Upper lobe of left lung (tissue), 6 donors: ENCODE results near the gene FRK. TPM values are rescaled to one million over a fixed set of nuclear protein-coding genes. Genes with fewer than 3 reads are reported as not detected.

Experiments
- ATAC-seq, 2 donors: fragments of 200-7000 bp; cut with Tn5 transposase; one replicate each; pipeline ENCODE4 v1.9.1; 2022; ENCODE audit warnings: mild to moderate bottlenecking in 2 of 2, moderate library complexity in 2 of 2; ENCODE audit not compliant: low FRiP score in 2 of 2
- DNase-seq, 2 donors: peaks; one replicate each; pipeline ENCODE4 v3.0.0-alpha.2; 2019 to 2020
- H3K27ac ChIP-seq, 4 donors: fragments of 200-600 bp; sonication (generic); one replicate each; pipeline ENCODE4 v1.5.1; 2016 to 2019
- H3K27me3 ChIP-seq, 4 donors: fragments of 200-600 bp; sonication (generic); one replicate each; pipeline ENCODE4 v1.5.1; 2017 to 2019
- H3K36me3 ChIP-seq, 4 donors: fragments of 200-600 bp; sonication (generic); one replicate each; pipeline ENCODE4 v1.5.1; 2016 to 2019
- H3K4me1 ChIP-seq, 4 donors: fragments of 200-600 bp; sonication (generic); one replicate each; pipeline ENCODE4 v1.5.1; 2018 to 2019
- H3K4me3 ChIP-seq, 4 donors: fragments of 200-600 bp; sonication (generic); one replicate each; pipeline ENCODE4 v1.5.1; 2017 to 2019; ENCODE audit warnings: mild to moderate bottlenecking in 2 of 4, moderate library complexity in 1 of 4
- H3K9me3 ChIP-seq, 4 donors: fragments of 200-600 bp; sonication (generic); one replicate each; pipeline ENCODE4 v1.5.1; 2018 to 2019
- EP300 ChIP-seq, 4 donors: sonication (generic); formaldehyde crosslinking; IDR thresholded peaks; one replicate each; pipeline ENCODE4 v1.5.1; 2017; ENCODE audit warnings: antibody characterized with exemption in 4 of 4, control low read depth in 2 of 4
- POLR2A ChIP-seq, 4 donors: fragments of 450-650 bp; IDR thresholded peaks; one replicate each; pipeline ENCODE4 v1.5.1; 2016 to 2017; ENCODE audit warnings: antibody characterized with exemption in 4 of 4, mild to moderate bottlenecking in 2 of 4
- POLR2AphosphoS5 ChIP-seq, 2 donors: sonication (generic); formaldehyde crosslinking; IDR thresholded peaks; one replicate each; pipeline ENCODE4 v1.5.1; 2017; ENCODE audit warnings: antibody characterized with exemption in 2 of 2
- WGBS, 2 donors: methylation state at CpG; one replicate each; pipeline ENCODE4 v1.1.5; 2017 to 2018; 5-methylcytosine and 5-hydroxymethylcytosine counted together
- total RNA-seq, 6 donors: library from RNA; depleted of rRNA in 4 of 6; stranded (reverse); fragments of >200 nt in 4 of 6; gene quantifications; one replicate each; pipeline versions ENCODE4 v1.1.0 to v1.2.1, GENCODE V29; 2016 to 2021
- TF ChIP-seq, protein P1 (sequence below), 6 experiments: fragments of 450-650 bp in 4 of 6; fragments of 200-600 bp in 2 of 6; sonication (generic) in 2 of 6; IDR thresholded peaks; one replicate each; pipeline ENCODE4 v1.5.1; 2016 to 2019; ENCODE audit warnings: antibody characterized with exemption in 6 of 6
- donor health status: DM: no; HTN: no; CAD: no; lungs with moderate emphysema.
- donor health status: DM: no; HTN: yes; CAD: no; lungs with severe emphysema.

The FRK gene
- total RNA-seq, 6 donors from 2014 or later: 2.2 to 9.8 (median 5.9) TPM

DNA sequence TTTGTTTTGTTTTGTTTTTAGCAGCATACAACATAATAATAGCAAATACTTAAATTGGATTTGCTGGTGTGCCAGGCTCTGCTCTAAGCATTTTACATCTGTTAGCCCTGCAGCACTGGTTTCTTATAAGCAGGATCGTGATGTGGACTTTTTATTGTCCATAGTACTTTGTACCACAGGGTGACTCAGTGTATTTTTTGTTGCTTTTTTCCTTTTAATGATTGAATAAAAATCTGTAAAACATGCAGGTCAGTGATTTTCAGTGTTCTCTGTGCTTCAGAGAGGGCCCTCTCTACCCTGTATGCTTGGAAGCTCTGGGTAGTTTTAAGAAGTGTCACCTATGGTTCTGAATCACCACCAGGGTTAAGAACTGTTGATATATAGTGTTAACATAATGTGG is 43.9 kb upstream of the FRK start:
- DNase-seq (no peak), ATAC-seq (no peak)
- no peak for TF ChIP-seq EP300 (IDR thresholded peaks at IDR 0.05)
- no peaks in the 10 kb centered on the region for H3K27me3 ChIP-seq
- H3K4me1 ChIP-seq: peaks cover 23 to 56% (median 47%) of the 10 kb centered on the region in 4 donors
- peaks cover 0 to 20% (median 3%) of the 10 kb centered on the region in 4 donors for H3K36me3 ChIP-seq
- no peak overlapping the region for H3K27ac ChIP-seq
- WGBS, 2 donors: 96 to 100% methylated on average over 1 of the region's 1 CpG
- no peak overlapping the region for H3K4me3 ChIP-seq
- no peaks in the 10 kb centered on the region for H3K9me3 ChIP-seq

- H3K4me1 ChIP-seq: peaks cover 23 to 61% (median 49%) of the 10 kb centered on the region in 4 donors
- H3K27me3 ChIP-seq: no peaks in the 10 kb centered on the region
- H3K36me3 ChIP-seq: peaks cover 0 to 6% (median 0%) of the 10 kb centered on the region in 4 donors
- no peak overlapping the region for H3K4me3 ChIP-seq
- 68% methylated on average over 4 of the region's 4 CpGs for WGBS, 2 donors
- TF ChIP-seq, protein P1, sequence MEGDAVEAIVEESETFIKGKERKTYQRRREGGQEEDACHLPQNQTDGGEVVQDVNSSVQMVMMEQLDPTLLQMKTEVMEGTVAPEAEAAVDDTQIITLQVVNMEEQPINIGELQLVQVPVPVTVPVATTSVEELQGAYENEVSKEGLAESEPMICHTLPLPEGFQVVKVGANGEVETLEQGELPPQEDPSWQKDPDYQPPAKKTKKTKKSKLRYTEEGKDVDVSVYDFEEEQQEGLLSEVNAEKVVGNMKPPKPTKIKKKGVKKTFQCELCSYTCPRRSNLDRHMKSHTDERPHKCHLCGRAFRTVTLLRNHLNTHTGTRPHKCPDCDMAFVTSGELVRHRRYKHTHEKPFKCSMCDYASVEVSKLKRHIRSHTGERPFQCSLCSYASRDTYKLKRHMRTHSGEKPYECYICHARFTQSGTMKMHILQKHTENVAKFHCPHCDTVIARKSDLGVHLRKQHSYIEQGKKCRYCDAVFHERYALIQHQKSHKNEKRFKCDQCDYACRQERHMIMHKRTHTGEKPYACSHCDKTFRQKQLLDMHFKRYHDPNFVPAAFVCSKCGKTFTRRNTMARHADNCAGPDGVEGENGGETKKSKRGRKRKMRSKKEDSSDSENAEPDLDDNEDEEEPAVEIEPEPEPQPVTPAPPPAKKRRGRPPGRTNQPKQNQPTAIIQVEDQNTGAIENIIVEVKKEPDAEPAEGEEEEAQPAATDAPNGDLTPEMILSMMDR (IDR thresholded peaks at IDR 0.05): no peak
- H3K27ac ChIP-seq: no peak overlapping the region
- ATAC-seq: no peak
- no peak for DNase-seq
- H3K9me3 ChIP-seq: no peaks in the 10 kb centered on the region
Measured at GRCh38 chr6:116102873-116103272, 42.2 kb upstream of the FRK start.

DNA sequence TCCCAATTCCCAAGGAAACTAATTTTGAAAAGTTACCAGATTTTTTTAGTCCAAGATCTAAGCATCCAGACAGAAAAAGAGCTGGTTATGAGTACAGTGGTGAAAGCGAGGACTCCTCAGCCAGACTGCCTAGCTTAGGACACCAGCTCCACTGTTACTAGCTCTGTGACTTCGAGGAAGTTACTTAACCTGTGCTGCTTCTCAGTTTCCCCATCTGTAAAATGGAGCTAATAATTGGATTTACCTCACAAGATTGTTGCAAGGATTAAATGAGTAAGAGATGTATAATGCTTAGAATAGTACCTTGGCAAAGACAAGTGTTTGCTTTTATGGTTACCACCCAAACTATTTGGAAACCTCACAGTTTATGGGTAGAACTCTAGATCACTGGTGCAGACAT is 41.1 kb upstream of the FRK start:
- Histone ChIP-seq H3K9me3 (no peaks in the 10 kb centered on the region), H3K27me3 (no peaks in the 10 kb centered on the region), H3K27ac (peak overlapping the region; percentile 95 to 98 (median 96)), H3K36me3 (peaks cover 0 to under 1% (median 0%) of the 10 kb centered on the region in 4 donors), H3K4me3 (peak overlapping the region; percentile 78 to 85 (median 80)), H3K4me1 (peaks cover 23 to 58% (median 49%) of the 10 kb centered on the region in 4 donors)
- TF ChIP-seq, protein P1 (IDR thresholded peaks at IDR 0.05): no peak
- TF ChIP-seq POLR2AphosphoS5 (IDR thresholded peaks at IDR 0.05) (no peak), EP300 (IDR thresholded peaks at IDR 0.05) (no peak), POLR2A (IDR thresholded peaks at IDR 0.05) (no peak)
- no peak for ATAC-seq
- no peak for DNase-seq
- 53 to 68% methylated on average over 2 of the region's 2 CpGs for WGBS, 2 donors

GRCh38 chr6:116101302-116101718 is 40.6 kb upstream of the FRK start:
- no peak for ATAC-seq
- WGBS, 2 donors: 2 to 6% methylated on average over 12 of the region's 12 CpGs
- H3K4me1 ChIP-seq: peaks cover 23 to 58% (median 47%) of the 10 kb centered on the region in 4 donors

GRCh38 chr6:116100419-116101301 is 40.0 kb upstream of the FRK start, which contains the start of gene NT5DC1:
TSS of gene NT5DC1 (plus strand) at chr6:116100853. CDS start at chr6:116100931, 78 bp downstream.
- ATAC-seq (peak; percentile 96 to 98), DNase-seq (peak; percentile 90 to 98)
- peak within 1 kb of the TSS; percentile 78 to 85 (median 80) for H3K4me3 ChIP-seq
- 1 to 6% methylated on average over 9 to 54 of the region's 87 CpGs for whole genome bisulfite sequencing, 2 donors
- H3K4me1 ChIP-seq: peaks cover 23 to 53% (median 42%) of the 10 kb centered on the region in 4 donors
- no peaks in the 10 kb centered on the region for H3K36me3 ChIP-seq
- H3K9me3 ChIP-seq: peaks cover 0 to 10% (median 0%) of the 10 kb centered on the region in 4 donors
- TF ChIP-seq POLR2A (IDR thresholded peaks at IDR 0.05): peak in 2 of 4 donors; percentile 84 to 93
- peak; percentile 60 to 63 for TF ChIP-seq POLR2AphosphoS5 (IDR thresholded peaks at IDR 0.05)
- TF ChIP-seq, protein P1 (IDR thresholded peaks at IDR 0.05): peak in 4 of 6 experiments; percentile 43 to 67 (median 45)
- TF ChIP-seq EP300 (IDR thresholded peaks at IDR 0.05): no peak
- no peaks in the 10 kb centered on the region for H3K27me3 ChIP-seq
- peak within 1 kb of the TSS; percentile 95 to 98 (median 96) for H3K27ac ChIP-seq

More at GRCh38 chr6:116101302-116101718, 40.6 kb upstream of the FRK start:
- peak in 1 of 2 donors; percentile 86 for DNase-seq
- peak overlapping the region; percentile 95 to 98 (median 96) for H3K27ac ChIP-seq
- TF ChIP-seq EP300 (IDR thresholded peaks at IDR 0.05) (no peak), POLR2A (IDR thresholded peaks at IDR 0.05) (no peak), POLR2AphosphoS5 (IDR thresholded peaks at IDR 0.05) (no peak)
- TF ChIP-seq, protein P1 (IDR thresholded peaks at IDR 0.05): no peak
- H3K27me3 ChIP-seq: no peaks in the 10 kb centered on the region
- H3K4me3 ChIP-seq: peak overlapping the region; percentile 78 to 85 (median 80)
- peaks cover 0 to 3% (median 0%) of the 10 kb centered on the region in 4 donors for H3K9me3 ChIP-seq
- no peaks in the 10 kb centered on the region for H3K36me3 ChIP-seq
